ENCODE measurements around the gene ARHGAP42.

DNA sequence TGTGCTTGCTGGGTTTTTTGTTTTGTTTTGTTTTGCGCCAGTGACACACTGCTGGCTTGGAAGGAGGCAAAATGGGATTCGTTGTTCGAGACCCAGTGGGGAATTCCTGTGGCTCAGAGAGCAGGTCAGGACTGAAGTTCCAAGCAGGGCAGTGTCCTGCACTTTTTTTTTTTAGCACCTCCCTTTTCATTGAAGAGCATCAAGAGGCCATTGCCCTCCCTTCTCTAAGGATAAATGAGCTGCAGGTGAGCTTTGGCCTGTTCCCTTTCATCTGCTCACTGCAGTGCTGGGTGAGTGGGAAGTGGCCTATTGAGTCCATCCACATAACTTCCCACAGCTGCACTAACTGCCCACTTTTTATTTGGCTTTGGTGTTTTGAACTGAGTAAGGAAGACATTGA, 87.8 kb downstream of the ARHGAP42 start:
- no peak for TF ChIP-seq POLR2A (IDR thresholded peaks at IDR 0.05)
- TF ChIP-seq, protein P1, sequence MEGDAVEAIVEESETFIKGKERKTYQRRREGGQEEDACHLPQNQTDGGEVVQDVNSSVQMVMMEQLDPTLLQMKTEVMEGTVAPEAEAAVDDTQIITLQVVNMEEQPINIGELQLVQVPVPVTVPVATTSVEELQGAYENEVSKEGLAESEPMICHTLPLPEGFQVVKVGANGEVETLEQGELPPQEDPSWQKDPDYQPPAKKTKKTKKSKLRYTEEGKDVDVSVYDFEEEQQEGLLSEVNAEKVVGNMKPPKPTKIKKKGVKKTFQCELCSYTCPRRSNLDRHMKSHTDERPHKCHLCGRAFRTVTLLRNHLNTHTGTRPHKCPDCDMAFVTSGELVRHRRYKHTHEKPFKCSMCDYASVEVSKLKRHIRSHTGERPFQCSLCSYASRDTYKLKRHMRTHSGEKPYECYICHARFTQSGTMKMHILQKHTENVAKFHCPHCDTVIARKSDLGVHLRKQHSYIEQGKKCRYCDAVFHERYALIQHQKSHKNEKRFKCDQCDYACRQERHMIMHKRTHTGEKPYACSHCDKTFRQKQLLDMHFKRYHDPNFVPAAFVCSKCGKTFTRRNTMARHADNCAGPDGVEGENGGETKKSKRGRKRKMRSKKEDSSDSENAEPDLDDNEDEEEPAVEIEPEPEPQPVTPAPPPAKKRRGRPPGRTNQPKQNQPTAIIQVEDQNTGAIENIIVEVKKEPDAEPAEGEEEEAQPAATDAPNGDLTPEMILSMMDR (IDR thresholded peaks at IDR 0.05) = no peak
